CD4-positive, CD25-positive, alpha-beta regulatory T cell (primary cell): ENCODE measurements around the gene PKHD1. TPM values are rescaled to one million over a fixed set of nuclear protein-coding genes. Genes with fewer than 3 reads are reported as not detected.

Experiments used
- ATAC-seq, 2 donors: fragments of 150-1000 bp; cut with Tn5 transposase; one replicate each; pipeline ENCODE4 v1.10.0; 2021; ENCODE audit warnings: low read depth in 2 of 2, moderate number of reproducible peaks in 2 of 2, moderate library complexity in 1 of 2
- DNase-seq, 3 donors: peaks; one replicate each; pipeline versions ENCODE4 v3.0.0 to v3.0.0-alpha.2; 2012 to 2022; ENCODE audit warnings: mixed read lengths in 1 of 3
- H3K27ac ChIP-seq: one replicate; pipeline ENCODE4 v1.7.0; 2013; ENCODE audit warnings: mild to moderate bottlenecking, low read length; ENCODE audit not compliant: insufficient read depth, poor library complexity, severe bottlenecking
- H3K27me3 ChIP-seq: one replicate; pipeline ENCODE4 v1.7.0; 2013; ENCODE audit warnings: low read length; ENCODE audit not compliant: control insufficient read depth, insufficient read depth
- H3K36me3 ChIP-seq: one replicate; pipeline ENCODE4 v1.7.0; 2013; ENCODE audit warnings: mild to moderate bottlenecking, low read length, moderate library complexity; ENCODE audit not compliant: control insufficient read depth, insufficient read depth
- H3K4me1 ChIP-seq: 2 replicates; pipeline ENCODE4 v1.7.0; 2013; ENCODE audit warnings: mild to moderate bottlenecking, low read length; ENCODE audit not compliant: insufficient read depth, control insufficient read depth, poor library complexity, severe bottlenecking
- H3K4me3 ChIP-seq: one replicate; pipeline ENCODE4 v1.7.0; 2013; ENCODE audit warnings: low read depth, mild to moderate bottlenecking, low read length, moderate library complexity
- H3K9me3 ChIP-seq, 2 experiments: 1 replicate in 1 of 2; 2 replicates in 1 of 2; pipeline ENCODE4 v1.7.0; 2013; ENCODE audit warnings: low read length in 2 of 2, mild to moderate bottlenecking in 1 of 2, moderate library complexity in 1 of 2; ENCODE audit not compliant: control insufficient read depth in 2 of 2
- H3K27ac Mint-ChIP-seq, 3 donors: one replicate each; pipeline ENCODE4 v1.8.0; 2020 to 2022; ENCODE audit warnings: mild to moderate bottlenecking in 3 of 3, mixed read lengths in 3 of 3, moderate library complexity in 2 of 3
- H3K27me3 Mint-ChIP-seq: one replicate; pipeline ENCODE4 v1.8.0; 2022; ENCODE audit warnings: mild to moderate bottlenecking, mixed read lengths
- H3K36me3 Mint-ChIP-seq: one replicate; pipeline ENCODE4 v1.8.0; 2020; ENCODE audit warnings: mixed read lengths
- H3K4me1 Mint-ChIP-seq, 4 donors: one replicate each; pipeline ENCODE4 v1.8.0; 2020 to 2022; ENCODE audit warnings: mixed read lengths in 4 of 4, mild to moderate bottlenecking in 1 of 4
- H3K4me3 Mint-ChIP-seq, 4 donors: one replicate each; pipeline ENCODE4 v1.8.0; 2020 to 2022; ENCODE audit warnings: mild to moderate bottlenecking in 4 of 4, mixed read lengths in 4 of 4, moderate library complexity in 3 of 4
- H3K9me3 Mint-ChIP-seq, 7 donors: one replicate each; pipeline ENCODE4 v1.8.0; 2020 to 2022; ENCODE audit warnings: mixed read lengths in 7 of 7, mild to moderate bottlenecking in 3 of 7, moderate library complexity in 2 of 7
- polyA plus RNA-seq, 4 donors: library from polyadenylated mRNA; unstranded; fragments of 300-500 nt; fragmentation: Illumina TruSeq; gene quantifications; one replicate each; pipeline ENCODE4 v1.2.3, GENCODE V29; 2021
- total RNA-seq: library from RNA; stranded (reverse); gene quantifications from one replicate; pipeline ENCODE4 v1.2.3, GENCODE V29; 2022

PKHD1 gene
- total and polyA plus RNA-seq, 5 donors from 2014 or later, result 0.02 TPM; not detected in 4

GRCh38 chr6:52130440-52130839 lies 43.0 kb upstream of the PKHD1 start:
- peaks cover 0 to 3% (median 0%) of the 10 kb centered on the region in 7 donors for H3K9me3 Mint-ChIP-seq
- peaks cover 4% of the 10 kb centered on the region for H3K27me3 ChIP-seq
- peaks cover 0 to 5% (median 0%) of the 10 kb centered on the region in 4 donors for H3K4me1 Mint-ChIP-seq
- DNase-seq (no peak), ATAC-seq (no peak)
- no peak overlapping the region for H3K4me3 ChIP-seq
- peaks cover 20% of the 10 kb centered on the region for H3K27me3 Mint-ChIP-seq
- H3K9me3 ChIP-seq, result no peaks in the 10 kb centered on the region
- no peak overlapping the region for H3K27ac Mint-ChIP-seq
- H3K4me3 Mint-ChIP-seq, result no peak overlapping the region
- no peak overlapping the region for H3K27ac ChIP-seq
- H3K36me3 Mint-ChIP-seq, result no peaks in the 10 kb centered on the region
- H3K36me3 ChIP-seq, result no peaks in the 10 kb centered on the region
- H3K4me1 ChIP-seq, result no peaks in the 10 kb centered on the region

GRCh38 chr6:52127957-52128356 lies 40.5 kb upstream of the PKHD1 start:
- H3K9me3 ChIP-seq, result no peaks in the 10 kb centered on the region
- no peak for ATAC-seq
- no peaks in the 10 kb centered on the region for H3K36me3 Mint-ChIP-seq
- no peak overlapping the region for H3K4me3 ChIP-seq
- peaks cover 4% of the 10 kb centered on the region for H3K27me3 ChIP-seq
- no peak for DNase-seq
- no peak overlapping the region for H3K4me3 Mint-ChIP-seq
- peaks cover 0 to 3% (median 0%) of the 10 kb centered on the region in 7 donors for H3K9me3 Mint-ChIP-seq
- peaks cover 30% of the 10 kb centered on the region for H3K27me3 Mint-ChIP-seq
- H3K27ac Mint-ChIP-seq, result no peak overlapping the region
- H3K36me3 ChIP-seq, result no peaks in the 10 kb centered on the region
- H3K27ac ChIP-seq, result no peak overlapping the region
- no peaks in the 10 kb centered on the region for H3K4me1 ChIP-seq
- H3K4me1 Mint-ChIP-seq, result no peaks in the 10 kb centered on the region

- no peaks in the 10 kb centered on the region for H3K9me3 ChIP-seq
- no peak for DNase-seq
- no peak overlapping the region for H3K4me3 ChIP-seq
- Mint-ChIP-seq H3K36me3 (no peaks in the 10 kb centered on the region), H3K27me3 (peaks cover 34% of the 10 kb centered on the region), H3K27ac (no peak overlapping the region), H3K4me1 (no peaks in the 10 kb centered on the region), H3K9me3 (peaks cover 0 to 3% (median 0%) of the 10 kb centered on the region in 7 donors), H3K4me3 (no peak overlapping the region)
- H3K36me3 ChIP-seq, result no peaks in the 10 kb centered on the region
- no peaks in the 10 kb centered on the region for H3K4me1 ChIP-seq
- ATAC-seq, result no peak
- H3K27ac ChIP-seq, result no peak overlapping the region
- H3K27me3 ChIP-seq, result peaks cover 4% of the 10 kb centered on the region
Measured at GRCh38 chr6:52126231-52126630, 38.8 kb upstream of the PKHD1 start.

- Histone ChIP-seq H3K27me3 (peaks cover 4% of the 10 kb centered on the region), H3K9me3 (no peaks in the 10 kb centered on the region), H3K4me1 (no peaks in the 10 kb centered on the region), H3K4me3 (no peak overlapping the region), H3K27ac (no peak overlapping the region), H3K36me3 (no peaks in the 10 kb centered on the region)
- Mint-ChIP-seq H3K27ac (no peak overlapping the region), H3K4me1 (no peaks in the 10 kb centered on the region), H3K9me3 (peaks cover 0 to 3% (median 0%) of the 10 kb centered on the region in 7 donors), H3K27me3 (peaks cover 35% of the 10 kb centered on the region), H3K4me3 (no peak overlapping the region), H3K36me3 (no peaks in the 10 kb centered on the region)
- DNase-seq (no peak), ATAC-seq (no peak)
Measured at GRCh38 chr6:52125572-52125971, 38.2 kb upstream of the PKHD1 start.

GRCh38 chr6:52125139-52125538 lies 37.7 kb upstream of the PKHD1 start:
- Histone ChIP-seq H3K27ac (no peak overlapping the region), H3K9me3 (no peaks in the 10 kb centered on the region), H3K27me3 (peaks cover 4% of the 10 kb centered on the region), H3K4me3 (no peak overlapping the region), H3K4me1 (no peaks in the 10 kb centered on the region), H3K36me3 (no peaks in the 10 kb centered on the region)
- no peak overlapping the region for H3K27ac Mint-ChIP-seq
- H3K36me3 Mint-ChIP-seq, result no peaks in the 10 kb centered on the region
- H3K27me3 Mint-ChIP-seq, result peaks cover 35% of the 10 kb centered on the region
- H3K4me1 Mint-ChIP-seq, result no peaks in the 10 kb centered on the region
- DNase-seq, result no peak
- H3K9me3 Mint-ChIP-seq, result peaks cover 0 to 4% (median 0%) of the 10 kb centered on the region in 7 donors
- H3K4me3 Mint-ChIP-seq, result no peak overlapping the region
- no peak for ATAC-seq

- Mint-ChIP-seq H3K4me3 (no peak overlapping the region), H3K9me3 (peaks cover 0 to 7% (median 1%) of the 10 kb centered on the region in 7 donors), H3K27me3 (peaks cover 32% of the 10 kb centered on the region), H3K4me1 (no peaks in the 10 kb centered on the region), H3K36me3 (no peaks in the 10 kb centered on the region), H3K27ac (no peak overlapping the region)
- no peaks in the 10 kb centered on the region for H3K4me1 ChIP-seq
- no peaks in the 10 kb centered on the region for H3K36me3 ChIP-seq
- peaks cover 4% of the 10 kb centered on the region for H3K27me3 ChIP-seq
- no peak overlapping the region for H3K4me3 ChIP-seq
- H3K27ac ChIP-seq, result no peak overlapping the region
- ATAC-seq, result no peak
- no peak for DNase-seq
- H3K9me3 ChIP-seq, result peaks cover 0 to 3% of the 10 kb centered on the region in 2 experiments
Measured at GRCh38 chr6:52124126-52125121, 37.0 kb upstream of the PKHD1 start.

GRCh38 chr6:52123251-52123650 lies 35.8 kb upstream of the PKHD1 start:
- Mint-ChIP-seq H3K36me3 (no peaks in the 10 kb centered on the region), H3K4me1 (no peaks in the 10 kb centered on the region), H3K4me3 (no peak overlapping the region), H3K27ac (no peak overlapping the region), H3K9me3 (peaks cover 0 to 12% (median 2%) of the 10 kb centered on the region in 7 donors), H3K27me3 (peaks cover 33% of the 10 kb centered on the region)
- Histone ChIP-seq H3K27ac (no peak overlapping the region), H3K9me3 (peaks cover 0 to 11% of the 10 kb centered on the region in 2 experiments), H3K4me1 (no peaks in the 10 kb centered on the region), H3K36me3 (no peaks in the 10 kb centered on the region), H3K27me3 (peaks cover 2% of the 10 kb centered on the region), H3K4me3 (no peak overlapping the region)
- DNase-seq (no peak), ATAC-seq (no peak)
